ENCODE data around the gene STARD10.

The STARD10 gene

DNA sequence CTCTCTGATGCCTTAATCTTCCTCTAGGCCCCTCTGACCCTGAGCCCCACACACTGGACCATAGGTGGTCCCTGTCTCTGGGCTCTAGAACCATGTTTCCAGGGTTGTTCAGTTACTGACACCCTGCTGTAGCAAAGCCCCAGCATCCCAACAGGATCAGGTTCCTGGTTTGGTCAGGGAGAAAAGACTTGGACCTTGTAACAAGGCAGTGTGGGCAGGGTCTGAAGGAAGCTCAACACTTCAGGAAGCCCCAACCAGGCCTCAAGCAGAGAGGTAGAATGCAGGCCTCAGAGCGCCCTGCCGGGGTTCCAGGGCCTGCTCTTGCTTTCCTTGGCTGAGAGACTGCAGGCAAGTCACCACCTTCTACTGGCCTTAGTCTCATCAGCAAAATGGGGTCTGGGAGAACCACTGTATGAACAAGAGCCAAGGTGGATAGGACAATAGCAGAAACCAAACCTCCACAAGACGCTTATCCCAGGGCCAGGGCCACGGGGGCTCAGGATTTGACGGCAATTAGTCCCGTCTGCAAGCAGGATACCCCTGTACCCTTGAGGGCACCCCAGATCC, 46.5 kb downstream of the STARD10 start:
- no peaks in the 10 kb centered on the region for H3K27me3 ChIP-seq (ENCODE audit: insufficient read depth, poor library complexity, severe bottlenecking)
- no peaks in the 10 kb centered on the region for H3K9me3 ChIP-seq (ENCODE audit: severe bottlenecking)
- H3K4me1 ChIP-seq (ENCODE audit: insufficient read depth, poor library complexity, severe bottlenecking), result peaks cover 12% of the 10 kb centered on the region
- H3K4me3 ChIP-seq (ENCODE audit: severe bottlenecking), result no peak overlapping the region
- H3K27ac ChIP-seq (ENCODE audit: poor library complexity, severe bottlenecking), result no peak overlapping the region
- ATAC-seq (ENCODE audit: low read depth) (no peak), DNase-seq (ENCODE audit: low spot score) (no peak)
- H3K36me3 ChIP-seq (ENCODE audit: low read depth), result no peaks in the 10 kb centered on the region
- no peak for TF ChIP-seq CTCF (IDR thresholded peaks at IDR 0.05; ENCODE audit: poor library complexity, severe bottlenecking)

DNA sequence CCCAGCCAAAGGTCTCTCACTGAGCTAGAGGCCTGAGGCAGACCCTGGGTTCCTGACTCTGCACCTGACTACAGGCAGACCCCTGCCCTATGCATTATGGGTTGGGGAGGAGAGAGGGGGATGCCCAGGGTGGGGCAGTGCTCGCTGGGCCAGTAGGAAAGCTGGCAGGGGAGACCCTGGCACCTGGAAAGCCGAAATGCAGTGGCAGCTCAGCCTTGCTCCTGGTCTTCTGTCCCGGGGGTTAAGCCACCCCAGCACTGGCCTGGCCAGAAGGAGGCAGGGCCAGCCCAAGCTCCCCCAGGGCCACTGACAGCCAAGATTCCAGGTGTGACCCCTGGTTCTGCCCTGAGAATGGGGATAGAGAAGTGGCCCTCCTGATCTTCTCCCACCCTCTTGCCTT, 47.0 kb downstream of the STARD10 start:
- H3K27ac ChIP-seq (ENCODE audit: poor library complexity, severe bottlenecking), result no peak overlapping the region
- no peak for TF ChIP-seq CTCF (IDR thresholded peaks at IDR 0.05; ENCODE audit: poor library complexity, severe bottlenecking)
- peaks cover 17% of the 10 kb centered on the region for H3K4me1 ChIP-seq (ENCODE audit: insufficient read depth, poor library complexity, severe bottlenecking)

GRCh38 chr11:72745925-72746550, 47.8 kb downstream of the STARD10 start:
- Histone ChIP-seq H3K4me3 (ENCODE audit: severe bottlenecking) (no peak overlapping the region), H3K27me3 (ENCODE audit: insufficient read depth, poor library complexity, severe bottlenecking) (no peaks in the 10 kb centered on the region), H3K4me1 (ENCODE audit: insufficient read depth, poor library complexity, severe bottlenecking) (peaks cover 23% of the 10 kb centered on the region), H3K36me3 (ENCODE audit: low read depth) (no peaks in the 10 kb centered on the region), H3K27ac (ENCODE audit: poor library complexity, severe bottlenecking) (no peak overlapping the region), H3K9me3 (ENCODE audit: severe bottlenecking) (no peaks in the 10 kb centered on the region)
- ATAC-seq (ENCODE audit: low read depth), result no peak
- no peak for TF ChIP-seq CTCF (IDR thresholded peaks at IDR 0.05; ENCODE audit: poor library complexity, severe bottlenecking)
- DNase-seq (ENCODE audit: low spot score), result no peak

More for the DNA sequence above, 47.0 kb downstream of the STARD10 start:
- no peaks in the 10 kb centered on the region for H3K27me3 ChIP-seq (ENCODE audit: insufficient read depth, poor library complexity, severe bottlenecking)
- H3K9me3 ChIP-seq (ENCODE audit: severe bottlenecking), result no peaks in the 10 kb centered on the region
- ATAC-seq (ENCODE audit: low read depth) (no peak), DNase-seq (ENCODE audit: low spot score) (no peak)
- H3K4me3 ChIP-seq (ENCODE audit: severe bottlenecking), result no peak overlapping the region
- no peaks in the 10 kb centered on the region for H3K36me3 ChIP-seq (ENCODE audit: low read depth)

DNA sequence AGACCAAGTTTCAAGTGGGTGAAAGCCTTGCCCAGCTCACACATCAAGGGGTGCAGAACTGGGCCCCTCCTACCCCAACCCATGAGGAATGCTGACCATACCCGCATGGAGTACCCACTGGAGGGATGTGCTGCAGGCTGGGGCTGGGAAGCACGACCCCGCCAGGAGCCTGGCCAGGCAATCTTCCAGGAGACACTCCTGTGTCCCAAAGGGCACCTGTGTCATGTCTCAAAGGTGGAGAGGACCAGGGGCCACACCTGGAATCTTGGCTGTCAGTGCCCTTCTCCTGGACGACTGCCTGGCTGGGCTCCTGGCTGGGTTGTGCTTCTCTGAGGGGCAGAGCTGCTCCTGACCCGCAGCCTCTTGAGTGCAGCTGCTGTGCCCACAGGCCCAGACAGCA, 48.3 kb downstream of the STARD10 start:
- peaks cover 28% of the 10 kb centered on the region for H3K4me1 ChIP-seq (ENCODE audit: insufficient read depth, poor library complexity, severe bottlenecking)
- ATAC-seq (ENCODE audit: low read depth), result no peak

More for the DNA sequence above, 48.3 kb downstream of the STARD10 start:
- Histone ChIP-seq H3K27ac (ENCODE audit: poor library complexity, severe bottlenecking) (no peak overlapping the region), H3K9me3 (ENCODE audit: severe bottlenecking) (no peaks in the 10 kb centered on the region), H3K27me3 (ENCODE audit: insufficient read depth, poor library complexity, severe bottlenecking) (no peaks in the 10 kb centered on the region), H3K36me3 (ENCODE audit: low read depth) (no peaks in the 10 kb centered on the region), H3K4me3 (ENCODE audit: severe bottlenecking) (no peak overlapping the region)
- TF ChIP-seq CTCF (IDR thresholded peaks at IDR 0.05; ENCODE audit: poor library complexity, severe bottlenecking), result no peak
- DNase-seq (ENCODE audit: low spot score), result no peak
